Activated CD4-positive, alpha-beta T cell treated with anti-CD3 and anti-CD28 coated beads, Interleukin-2, amount 50 U/mL, for 48 hours (primary cell): ENCODE results near the gene PEX14.
A peak's percentile ranks its signal among the peaks of the same experiment; 100 is the strongest.
"Not testable (repeated sequence)": the region's sequence is repeated elsewhere in the genome, so short reads cannot be mapped to it uniquely, and the experiment has no call there.

Experiments
- DNase-seq, 2 experiments: peaks; one replicate each; pipeline ENCODE4 v3.0.0-alpha.2; 2020

Gene PEX14

DNA sequence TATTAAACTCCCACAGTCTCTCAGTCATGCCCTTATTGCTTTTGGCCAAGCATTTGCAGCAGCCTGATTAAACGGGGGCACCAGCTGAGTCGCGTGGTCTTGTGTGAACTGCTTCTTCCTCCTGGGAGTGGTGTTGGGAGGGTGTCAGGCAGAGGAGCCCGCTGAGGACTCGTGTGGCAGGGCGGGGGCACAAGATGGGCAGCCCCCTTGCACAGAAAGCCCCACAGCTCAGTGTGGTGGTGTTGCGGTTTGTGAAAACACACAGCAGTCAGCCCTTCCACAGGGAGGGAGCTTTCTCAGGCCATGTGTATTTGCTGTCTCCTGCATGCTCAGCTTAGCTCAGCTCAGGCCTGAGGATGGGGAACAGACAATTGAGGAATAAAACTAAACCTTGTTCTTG, 22.4 kb downstream of the PEX14 start:
- DNase-seq: no peak

DNA sequence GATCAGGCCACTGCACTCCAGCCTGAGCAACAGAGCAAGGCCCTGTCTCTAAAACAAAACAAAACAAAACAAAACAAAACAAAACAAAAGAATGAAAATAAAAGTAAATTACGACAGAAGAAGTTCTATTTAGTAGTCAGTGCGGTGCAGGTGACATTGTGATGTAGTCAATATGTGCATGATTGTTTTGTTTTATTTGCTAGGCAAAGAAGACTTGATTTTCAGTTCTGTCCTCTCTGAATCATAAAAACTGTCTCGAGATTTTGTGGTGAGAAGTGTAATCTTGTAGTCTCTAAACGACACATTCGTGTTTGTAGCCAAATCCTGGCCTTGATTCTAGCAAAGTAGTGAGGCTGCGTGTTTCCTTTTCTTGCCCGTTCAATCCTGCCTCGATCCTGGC, 23.5 kb downstream of the PEX14 start:
- DNase-seq: no peak

DNA sequence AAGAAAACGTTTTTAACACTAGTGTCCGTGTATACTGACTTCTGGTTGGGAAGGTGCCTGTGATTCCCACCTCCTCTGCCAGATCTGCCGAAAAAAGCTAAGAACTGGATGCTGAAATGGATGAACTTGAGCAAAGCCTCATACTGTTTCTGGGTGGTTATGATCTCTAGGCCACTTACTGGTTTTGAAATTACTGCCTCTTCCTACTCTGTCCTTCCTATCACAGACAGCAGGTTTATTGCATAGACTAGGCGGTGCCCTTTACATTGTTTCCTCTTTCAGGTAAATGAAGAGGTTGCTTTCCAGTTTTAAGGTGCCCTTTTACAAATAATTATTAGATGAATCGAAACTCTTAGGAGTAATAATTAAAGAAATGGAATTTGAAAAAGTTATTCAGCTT, 27.5 kb downstream of the PEX14 start:
- DNase-seq: no peak

DNA sequence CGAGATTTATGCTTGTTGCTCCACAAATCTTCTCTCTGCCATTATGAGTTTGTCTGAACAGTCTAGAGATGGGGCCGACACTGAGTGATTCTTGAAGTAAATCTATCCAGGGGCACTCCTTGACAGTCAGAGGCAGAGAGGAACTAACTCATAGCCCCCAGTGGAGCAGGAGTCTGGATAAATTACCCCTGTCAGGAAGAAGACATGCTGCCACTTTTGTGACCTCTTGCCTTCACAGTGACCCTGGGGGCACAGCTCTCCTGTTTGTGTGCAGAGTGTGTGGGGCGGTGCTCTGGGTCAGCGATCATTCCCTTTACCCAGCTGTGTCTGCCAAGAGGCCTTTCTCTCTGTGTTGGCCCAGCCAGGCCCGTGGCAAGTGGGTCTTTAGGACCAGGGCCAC, 29.5 kb downstream of the PEX14 start:
- no peak for DNase-seq

DNA sequence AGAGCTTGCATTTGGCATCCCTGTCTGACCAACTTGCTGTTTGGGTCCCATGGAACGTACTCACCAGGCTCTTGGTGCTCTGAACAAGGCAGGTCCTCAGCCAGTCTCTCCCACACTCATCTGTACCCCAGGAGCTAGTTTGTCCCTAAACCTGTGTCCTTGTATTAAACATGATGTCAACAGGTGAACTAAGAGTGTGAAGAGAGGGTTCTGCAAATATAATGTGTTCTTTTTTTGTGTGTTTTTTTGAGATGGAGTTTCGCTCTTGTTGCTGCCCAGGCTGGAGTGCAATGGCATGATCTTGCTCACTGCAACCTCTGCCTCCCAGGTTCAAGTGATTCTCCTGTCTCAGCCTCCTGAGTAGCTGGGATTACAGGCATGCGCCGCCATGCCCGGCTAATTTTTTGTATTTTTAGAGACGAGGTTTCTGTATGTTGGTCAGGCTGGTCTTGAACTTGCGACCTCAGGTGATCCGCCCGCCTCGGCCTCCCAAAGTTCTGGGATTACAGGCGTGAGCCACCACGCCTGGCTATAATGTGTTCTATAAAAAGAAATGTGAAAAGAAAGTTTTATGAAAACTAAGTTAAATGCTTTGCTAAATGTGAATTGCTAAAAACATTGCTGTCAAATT, 31.4 kb downstream of the PEX14 start:
- not testable (repeated sequence) for DNase-seq

DNA sequence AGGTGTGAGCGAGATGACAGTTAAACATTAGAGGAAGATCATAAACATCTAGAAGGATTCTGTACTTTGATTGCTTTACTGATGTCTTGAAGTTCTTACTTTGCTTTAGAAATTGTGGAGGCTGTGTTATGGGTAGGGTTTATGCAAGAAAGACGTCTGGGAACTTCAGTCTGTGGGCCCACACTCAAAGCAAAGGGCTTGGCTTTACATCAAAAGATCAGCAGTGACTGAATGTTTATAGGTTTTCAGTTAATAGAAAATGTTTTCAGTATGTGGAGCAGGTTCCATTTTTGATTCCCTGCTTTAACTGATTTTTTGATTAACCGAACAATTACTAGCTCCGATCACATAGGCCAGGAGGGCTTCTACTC, 31.9 kb downstream of the PEX14 start:
- DNase-seq: no peak

DNA sequence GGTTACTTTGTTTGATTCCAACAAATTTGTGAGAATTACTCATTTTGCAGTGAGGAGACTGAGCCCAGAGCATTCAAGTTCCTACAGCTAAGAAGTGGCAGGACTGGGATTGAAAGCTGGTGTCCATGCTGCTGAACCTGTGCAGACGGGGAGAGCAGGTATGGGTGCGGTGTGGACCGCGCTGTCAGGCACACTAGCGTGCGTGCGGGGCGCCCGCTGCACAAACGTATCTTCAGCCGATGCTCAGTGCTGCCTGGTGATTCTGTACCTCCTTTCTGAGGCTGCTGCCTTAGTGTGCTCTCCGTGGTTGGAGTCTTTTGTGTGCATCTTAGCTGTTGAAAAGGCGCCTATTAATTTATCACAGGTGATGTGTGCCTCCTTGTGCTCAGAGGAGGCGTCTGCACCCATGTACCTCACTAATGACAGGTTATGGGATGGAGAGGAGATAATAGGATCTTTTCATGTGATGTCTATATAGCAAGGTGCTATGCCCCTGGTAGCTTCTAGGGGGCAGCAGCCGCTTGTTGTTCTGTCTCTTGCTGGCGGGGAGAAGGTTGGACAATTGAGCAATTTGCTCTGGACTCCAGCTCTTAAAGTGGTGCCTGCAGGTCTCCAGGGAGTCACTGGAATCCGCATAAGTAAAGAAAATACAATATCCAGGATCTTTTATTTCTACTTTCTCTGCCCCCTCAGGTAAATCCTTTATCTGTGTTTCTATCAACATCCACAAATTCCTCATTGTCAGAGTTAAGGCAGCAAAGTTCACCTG, 32.5 kb downstream of the PEX14 start:
- DNase-seq: peak; percentile 49 to 56

DNA sequence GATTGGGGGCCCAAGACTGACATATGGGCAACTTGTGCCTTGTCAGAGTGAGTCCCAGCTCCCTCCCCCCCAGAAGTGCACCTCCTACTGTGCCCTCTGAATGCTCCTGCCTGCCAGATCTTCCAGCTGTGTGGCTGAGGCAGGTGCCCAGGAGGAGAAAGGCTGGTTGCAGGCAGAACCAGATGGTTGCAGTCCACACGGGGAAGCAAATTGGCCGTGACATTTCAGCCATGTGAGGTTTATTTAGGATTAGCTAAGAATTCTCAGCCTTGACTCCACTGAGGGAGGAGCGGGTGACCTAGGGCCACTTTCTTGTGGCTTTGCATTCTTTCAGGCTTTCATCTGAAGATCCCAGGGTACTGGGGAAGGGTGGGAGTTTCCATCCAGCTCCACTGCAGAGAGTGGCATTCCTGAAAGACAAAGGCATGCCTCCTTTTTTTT, 33.8 kb downstream of the PEX14 start:
- DNase-seq: no peak

DNA sequence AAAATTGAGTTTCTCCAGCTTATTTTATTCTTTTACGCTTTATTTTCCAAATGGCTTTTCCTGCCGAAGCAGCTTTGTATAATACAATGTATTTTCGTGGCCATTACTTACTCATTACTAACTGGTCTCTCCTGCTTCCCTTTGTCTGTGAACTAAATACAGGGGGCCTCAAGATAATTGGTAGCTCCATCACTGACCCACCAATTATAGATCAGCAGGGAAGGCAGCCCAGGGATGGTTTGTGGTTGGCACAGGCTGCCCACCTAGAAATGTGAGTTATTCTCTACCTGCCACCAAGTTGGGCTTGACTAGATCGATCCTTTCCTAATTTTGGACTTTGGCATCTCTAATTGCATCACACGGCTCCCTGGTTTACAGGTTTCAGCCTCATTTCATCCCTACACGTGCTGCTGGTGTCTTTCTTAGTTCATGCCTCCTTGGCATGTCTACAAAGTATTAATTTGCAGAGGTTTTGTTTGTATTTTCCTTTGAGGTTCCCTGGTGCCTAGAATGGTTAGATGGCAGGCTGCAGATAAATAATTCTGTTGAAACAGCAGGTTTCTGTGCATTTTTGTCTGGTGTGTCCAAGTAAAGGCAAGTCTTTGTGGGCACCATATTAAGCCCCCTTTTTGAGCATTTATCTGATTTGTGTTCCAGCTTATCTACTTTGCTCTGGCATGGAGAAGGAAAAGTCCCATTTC, 35.2 kb downstream of the PEX14 start:
- no peak for DNase-seq

DNA sequence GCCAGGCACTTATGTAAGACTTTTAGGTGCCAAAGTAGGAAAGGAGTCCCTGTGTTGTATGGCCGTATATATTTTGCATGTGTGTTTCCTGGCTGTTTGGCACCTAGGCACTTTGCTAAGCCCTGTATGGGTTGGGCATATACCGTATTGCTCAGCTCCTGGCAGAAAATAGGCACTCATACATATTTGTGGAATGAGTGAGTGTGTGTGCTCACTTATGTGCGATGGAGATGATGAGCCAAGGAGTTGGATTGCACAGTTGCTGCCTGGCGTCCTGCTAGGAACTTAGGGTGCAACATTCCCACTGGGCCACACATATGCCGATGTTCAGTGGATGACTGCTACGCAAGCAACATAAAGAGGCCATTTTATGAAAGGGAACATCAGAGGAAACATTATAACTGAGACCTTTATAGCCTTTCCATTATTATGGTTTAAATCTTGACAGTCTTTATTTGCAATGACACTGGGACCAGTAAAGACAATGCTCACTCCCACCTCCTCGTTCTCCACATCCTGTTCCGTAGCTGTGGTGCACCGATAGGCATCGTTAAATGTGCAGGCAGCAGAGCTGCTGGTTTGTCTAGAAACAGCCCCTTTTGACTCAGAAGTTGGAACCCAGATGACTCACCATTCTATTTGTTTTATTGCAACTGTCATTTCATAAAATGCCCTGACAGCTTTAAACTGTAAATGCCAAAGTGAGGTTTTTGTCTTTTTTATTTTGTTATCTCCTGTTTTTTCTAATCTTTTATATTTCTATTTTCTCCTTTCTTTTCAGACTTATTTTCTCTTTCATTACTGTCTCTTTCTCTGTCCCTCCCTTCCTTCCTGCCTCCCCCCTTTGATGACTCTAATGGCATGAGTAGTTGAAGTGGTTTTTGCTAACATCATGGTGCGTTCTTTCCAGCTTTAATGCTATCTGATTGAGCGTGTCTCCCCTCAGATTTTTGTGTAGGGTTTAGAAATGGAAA, 36.1 kb downstream of the PEX14 start:
- peak; percentile 74 to 85 for DNase-seq

DNA sequence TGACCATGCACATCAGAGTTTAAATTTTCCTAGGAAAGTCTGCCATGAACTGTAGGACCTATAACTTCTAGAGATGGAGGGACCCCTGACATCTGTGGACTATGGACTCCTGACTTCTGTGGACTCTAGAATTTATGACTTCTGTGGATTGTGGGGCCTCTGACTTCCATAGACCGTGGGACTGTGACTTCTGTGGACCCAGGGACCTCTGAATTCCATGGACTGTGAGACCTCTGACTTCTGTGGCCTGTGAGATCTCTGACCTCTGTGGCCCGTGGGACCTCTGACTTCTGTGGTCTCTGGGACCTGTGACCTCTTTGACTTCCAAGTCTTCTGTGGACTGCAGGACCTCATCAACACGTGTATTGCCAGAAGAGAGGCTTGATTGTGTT, 36.7 kb downstream of the PEX14 start:
- no peak for DNase-seq

DNA sequence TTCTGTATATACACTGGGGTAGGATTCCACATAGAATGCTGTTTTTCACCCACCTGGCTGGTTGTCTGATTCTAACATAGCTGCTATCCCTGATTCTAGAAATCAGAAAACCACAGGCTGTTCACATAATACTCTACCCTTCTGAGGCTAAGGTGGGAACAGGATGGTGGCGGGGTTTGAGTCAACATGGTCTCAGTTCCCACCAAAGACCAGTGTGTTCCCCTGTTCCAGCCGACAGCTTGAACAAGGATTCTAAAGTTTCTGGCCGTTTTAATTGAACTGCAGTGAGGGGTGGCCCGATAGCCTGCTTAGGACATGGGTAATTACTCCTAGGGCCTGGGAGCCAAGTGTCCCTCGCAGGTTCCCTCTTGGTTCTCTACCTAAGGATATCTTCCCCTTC, 38.4 kb downstream of the PEX14 start:
- DNase-seq: no peak

DNA sequence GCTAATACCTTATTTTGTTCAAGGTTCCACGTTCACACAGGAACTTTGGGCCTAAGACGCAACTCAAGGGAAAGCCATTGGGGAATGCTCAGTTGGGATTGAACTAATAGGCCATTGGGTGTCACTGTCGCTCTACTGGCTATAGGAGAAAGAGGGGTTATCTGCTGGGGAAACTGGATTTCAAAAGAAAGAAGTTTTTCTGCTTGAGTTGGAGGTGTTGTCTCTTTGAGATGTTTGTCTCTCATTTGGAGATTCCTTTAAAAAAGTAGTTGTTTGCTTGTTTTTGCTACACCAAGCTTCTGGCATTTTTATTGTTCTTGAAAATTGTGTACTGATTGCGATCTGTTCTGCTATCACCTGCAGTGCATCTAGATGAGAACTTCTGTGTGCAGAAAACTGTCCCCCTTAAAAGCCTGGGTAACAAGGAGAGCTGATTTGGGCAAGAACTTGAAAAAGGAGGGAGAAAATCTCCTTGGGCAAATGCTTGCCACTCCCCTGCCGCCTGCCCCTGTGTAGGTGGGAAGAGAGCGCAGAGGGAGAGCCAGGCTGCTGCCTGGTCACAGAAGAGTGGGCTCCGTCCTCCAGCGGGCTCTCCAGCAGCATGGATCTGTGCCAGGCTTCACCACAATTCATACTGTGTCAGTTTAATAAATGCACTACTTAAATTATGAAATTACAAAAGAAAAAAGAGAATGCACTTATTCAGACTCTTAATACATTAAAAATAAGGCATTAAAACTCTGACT, 39.9 kb downstream of the PEX14 start:
- no peak for DNase-seq

DNA sequence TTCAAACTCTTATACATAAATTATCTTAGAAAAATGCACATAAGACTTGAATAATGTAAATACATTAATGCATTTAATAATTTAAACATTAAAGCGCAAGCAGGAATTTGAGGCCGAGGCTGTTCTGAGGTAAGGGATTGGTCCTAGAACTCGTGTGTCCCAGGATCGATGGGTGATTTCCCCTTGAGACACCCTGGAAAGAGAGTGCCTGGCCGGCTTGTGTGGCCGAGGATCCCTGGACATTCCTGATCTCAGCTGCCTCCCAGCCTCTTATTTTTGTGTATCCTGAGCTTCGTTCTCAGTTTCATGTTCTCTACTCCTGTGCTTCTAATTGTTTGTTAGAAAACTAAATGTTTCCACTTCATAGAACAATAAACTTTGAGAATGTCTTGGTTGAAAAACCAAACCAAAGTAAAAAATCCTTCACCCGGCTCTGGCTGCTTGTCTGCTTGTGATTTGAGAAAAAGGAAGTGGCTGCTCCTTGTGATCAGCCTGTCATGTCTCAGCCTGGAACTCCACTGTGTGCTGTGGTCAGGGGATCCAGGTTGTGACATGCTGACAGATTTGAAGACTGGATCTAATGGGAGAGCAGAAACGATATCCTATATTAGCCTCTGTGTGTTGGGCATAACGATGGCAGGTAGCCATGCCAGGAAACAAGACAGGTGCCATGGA, 40.7 kb downstream of the PEX14 start:
- no peak for DNase-seq

DNA sequence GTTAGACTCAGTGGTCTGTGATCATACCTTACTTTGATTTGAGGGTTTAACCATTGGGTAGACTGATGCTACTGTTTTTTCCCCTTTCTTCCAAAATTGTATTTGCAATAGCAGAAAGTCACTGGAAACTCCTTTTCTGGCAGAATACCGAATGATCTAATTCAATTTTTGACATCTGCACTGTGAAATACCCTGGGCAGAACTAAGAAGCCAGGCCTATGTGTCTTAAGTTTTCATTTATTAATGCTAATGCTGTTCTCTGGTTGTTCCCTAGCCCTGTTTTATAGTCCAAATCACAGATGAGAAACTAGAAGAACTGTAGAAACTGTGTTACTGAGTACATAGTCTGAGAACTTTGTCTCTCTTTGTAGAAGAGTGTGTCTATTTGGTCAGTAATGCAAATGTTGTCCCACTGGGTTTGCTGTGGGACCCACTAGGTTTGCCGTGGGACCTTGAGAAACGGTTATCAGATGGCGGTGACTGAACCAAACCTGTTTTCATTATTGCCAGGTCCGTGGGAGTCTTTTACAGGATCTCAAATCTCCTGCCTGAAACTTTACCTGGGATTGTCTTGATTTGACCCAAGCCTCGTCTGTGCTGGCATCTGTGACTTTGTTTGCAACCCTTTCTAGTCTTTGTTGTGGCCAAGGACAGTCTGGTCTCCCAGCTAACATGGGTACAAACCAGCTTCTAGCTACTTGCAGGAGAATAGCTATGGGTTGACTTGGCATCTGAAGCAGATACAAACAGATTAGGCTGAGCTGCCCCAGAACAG, 41.4 kb downstream of the PEX14 start:
- no peak for DNase-seq

DNA sequence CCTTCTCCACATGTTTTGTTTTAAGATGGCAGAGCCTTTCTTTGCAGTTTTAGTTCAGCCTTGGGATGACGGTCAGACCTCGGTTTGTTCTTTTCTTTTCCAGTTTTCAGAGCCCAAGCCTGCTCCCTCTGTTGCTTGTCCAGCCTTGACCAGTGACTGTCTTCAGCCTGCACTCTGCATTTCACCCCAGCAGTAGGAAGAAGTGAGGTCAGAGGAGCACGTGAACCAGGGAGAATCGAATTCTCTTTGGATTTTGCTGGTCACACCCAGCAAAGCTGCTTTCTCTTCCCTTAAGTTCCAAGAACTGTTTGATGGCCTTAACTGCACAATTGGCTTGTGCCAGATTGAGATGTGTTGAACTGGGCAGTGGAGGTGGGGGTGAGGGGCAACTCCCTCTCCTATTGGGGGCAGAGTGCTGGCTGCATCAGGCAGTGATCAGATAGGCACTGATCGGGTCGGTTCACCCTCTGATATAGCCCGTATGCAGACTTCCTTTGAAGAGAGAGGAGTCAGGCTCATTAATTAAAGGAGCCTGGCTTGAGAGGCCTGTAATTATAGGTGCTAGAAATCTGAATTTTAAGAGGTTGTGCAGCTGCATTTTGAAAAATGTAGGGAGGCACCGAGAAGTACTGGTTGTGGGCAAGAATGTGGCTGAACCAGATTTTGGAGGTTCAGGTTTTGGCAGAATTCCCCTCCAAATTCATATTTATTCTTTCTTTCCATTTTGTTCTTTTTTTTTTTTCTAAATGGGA, 42.4 kb downstream of the PEX14 start:
- DNase-seq: no peak

DNA sequence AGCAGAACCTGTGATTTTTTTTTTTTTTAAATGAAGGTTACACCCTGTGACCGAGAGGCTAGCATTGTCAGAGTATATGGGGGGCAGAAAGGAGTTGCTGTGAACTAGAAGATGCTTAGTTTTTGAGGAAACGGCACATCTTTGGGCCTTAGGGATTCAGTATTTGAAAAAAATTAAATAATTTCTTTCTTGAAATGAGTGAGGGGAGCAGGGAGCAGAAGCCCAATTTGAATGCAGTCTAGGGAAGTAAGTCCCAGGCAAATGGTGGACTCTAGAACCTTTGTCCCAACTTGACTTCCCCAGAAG, 42.9 kb downstream of the PEX14 start:
- no peak for DNase-seq

DNA sequence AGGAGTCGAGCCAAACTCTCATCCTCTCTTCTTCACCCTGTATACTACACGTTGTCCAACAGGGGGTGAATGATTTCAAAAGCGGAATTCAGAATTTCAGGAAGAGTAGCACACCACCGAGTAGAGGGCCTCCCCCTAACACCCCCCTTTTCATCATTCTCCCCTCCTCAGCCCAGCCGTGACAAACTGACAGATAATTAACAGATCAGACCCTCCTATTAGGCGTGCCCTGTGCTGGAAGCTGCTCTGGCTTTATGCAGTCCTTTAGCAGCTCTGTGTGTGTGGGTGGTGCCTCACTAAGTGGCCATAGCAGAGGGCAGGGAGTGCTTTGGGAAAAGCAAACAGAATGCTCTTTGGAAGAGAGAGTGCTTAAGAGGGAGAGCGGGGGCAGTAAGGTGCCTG, 44.3 kb downstream of the PEX14 start:
- DNase-seq: no peak

DNA sequence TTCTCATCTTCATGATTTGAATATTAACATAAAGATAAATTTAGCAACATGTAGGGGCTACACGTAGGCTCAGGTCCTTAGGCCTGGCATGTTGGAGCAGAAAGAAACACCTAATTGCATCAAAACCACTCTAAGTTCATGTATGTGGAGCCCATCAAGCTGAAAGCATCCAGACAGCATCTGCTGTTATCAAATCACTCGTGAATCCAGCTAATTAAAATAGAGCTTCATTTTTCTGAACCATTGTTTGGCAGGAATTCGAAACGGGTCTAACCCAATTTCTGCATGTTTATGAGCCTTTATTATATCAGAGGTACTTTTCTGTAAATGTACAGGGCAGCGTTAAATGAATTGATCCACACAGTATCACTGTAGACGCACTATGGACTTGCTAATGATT, 45.7 kb downstream of the PEX14 start:
- no peak for DNase-seq

DNA sequence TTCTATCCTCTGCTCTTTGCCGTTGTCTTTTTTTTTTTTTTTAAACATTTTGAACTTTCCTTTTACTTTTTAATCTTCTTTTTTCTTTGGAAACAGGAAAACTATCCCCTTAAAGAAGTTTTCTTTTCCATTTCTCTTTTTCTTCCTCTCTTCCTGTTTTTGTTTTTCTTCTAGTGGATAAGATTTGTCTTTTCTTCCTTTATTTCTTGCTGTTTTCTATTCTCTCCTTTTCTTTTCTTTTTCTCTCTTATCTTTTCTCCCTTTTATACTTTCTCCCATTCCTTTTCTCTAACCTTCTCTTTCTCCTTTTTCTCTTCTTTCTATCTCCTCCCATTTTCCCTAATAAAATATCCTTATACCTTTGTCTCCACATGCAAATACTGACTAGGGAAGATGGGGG, 46.2 kb downstream of the PEX14 start:
- no peak for DNase-seq
